GOT3 (cell line): ENCODE results near the gene PCNX2.

Experiments
- DNase-seq: peaks from one replicate; lab custom pipeline; 2025; ENCODE audit warnings: mixed read lengths; lab: John Stamatoyannopoulos, UW

Gene PCNX2

GRCh38 chr1:233060461-233060994 is 235.0 kb downstream of the PCNX2 start:
- DNase-seq: no peak

GRCh38 chr1:233057836-233058235 is 237.7 kb downstream of the PCNX2 start:
- DNase-seq: no peak

- no peak for DNase-seq
These were observed 239.5 kb downstream of the PCNX2 start for GRCh38 chr1:233055879-233056641.

- DNase-seq: no peak
These were observed 249.9 kb downstream of the PCNX2 start for GRCh38 chr1:233045588-233045987.

GRCh38 chr1:233042834-233043233 is 252.7 kb downstream of the PCNX2 start:
- DNase-seq: no peak

- no peak for DNase-seq
These were observed 255.0 kb downstream of the PCNX2 start for GRCh38 chr1:233040494-233040893.

GRCh38 chr1:233038581-233038980 is 256.9 kb downstream of the PCNX2 start:
- DNase-seq: no peak

- DNase-seq: no peak
These were observed 257.7 kb downstream of the PCNX2 start for GRCh38 chr1:233037843-233038242.

GRCh38 chr1:233034836-233035235 is 260.7 kb downstream of the PCNX2 start:
- no peak for DNase-seq

- DNase-seq: no peak
These were observed 262.2 kb downstream of the PCNX2 start for GRCh38 chr1:233033361-233033760.

GRCh38 chr1:233032916-233033315 is 262.6 kb downstream of the PCNX2 start:
- no peak for DNase-seq

GRCh38 chr1:233031521-233031920 is 264.0 kb downstream of the PCNX2 start:
- no peak for DNase-seq

GRCh38 chr1:233027046-233027445 is 268.5 kb downstream of the PCNX2 start:
- DNase-seq: no peak

- no peak for DNase-seq
These were observed 270.0 kb downstream of the PCNX2 start for GRCh38 chr1:233025567-233025966.

- no peak for DNase-seq
These were observed 270.4 kb downstream of the PCNX2 start for GRCh38 chr1:233025157-233025556.

GRCh38 chr1:233024199-233024598 is 271.3 kb downstream of the PCNX2 start:
- no peak for DNase-seq

- DNase-seq: no peak
These were observed 273.3 kb downstream of the PCNX2 start for GRCh38 chr1:233022246-233022645.

GRCh38 chr1:233020426-233020825 is 275.1 kb downstream of the PCNX2 start:
- DNase-seq: no peak

GRCh38 chr1:233019778-233020325 is 275.7 kb downstream of the PCNX2 start:
- DNase-seq: no peak

GRCh38 chr1:233019083-233019482 is 276.4 kb downstream of the PCNX2 start:
- no peak for DNase-seq

- no peak for DNase-seq
These were observed 278.7 kb downstream of the PCNX2 start for GRCh38 chr1:233016798-233017197.

GRCh38 chr1:233015965-233016364 is 279.6 kb downstream of the PCNX2 start:
- no peak for DNase-seq

- DNase-seq: no peak
These were observed 283.5 kb downstream of the PCNX2 start for GRCh38 chr1:233012021-233012420.

GRCh38 chr1:233010146-233010545 is 285.4 kb downstream of the PCNX2 start:
- no peak for DNase-seq
